HFFc6 (cell line): ENCODE measurements around the gene GNPDA1. TPM values are rescaled to one million over a fixed set of nuclear protein-coding genes. Genes with fewer than 3 reads are reported as not detected.

Experiments used
- DNase-seq: peaks from one replicate; pipeline ENCODE4 v3.0.0-alpha.2; 2018
- H3K27ac Mint-ChIP-seq: 2 replicates; pipeline ENCODE4 v1.8.0; 2020; ENCODE audit warnings: mild to moderate bottlenecking, mixed read lengths
- H3K27me3 Mint-ChIP-seq: 2 replicates; pipeline ENCODE4 v1.8.0; 2021; ENCODE audit warnings: mild to moderate bottlenecking, moderate library complexity, mixed read lengths; ENCODE audit not compliant: insufficient read depth
- H3K36me3 Mint-ChIP-seq: 2 replicates; pipeline ENCODE4 v1.8.0; 2021; ENCODE audit warnings: low read depth, mixed read lengths
- H3K4me1 Mint-ChIP-seq: 2 replicates; pipeline ENCODE4 v1.8.0; 2020; ENCODE audit warnings: low read depth, mixed read lengths
- H3K4me3 Mint-ChIP-seq: 2 replicates; pipeline ENCODE4 v1.8.0; 2020; ENCODE audit warnings: mild to moderate bottlenecking, moderate library complexity, mixed read lengths
- H3K9me3 Mint-ChIP-seq: 2 replicates; pipeline ENCODE4 v1.8.0; 2020; ENCODE audit warnings: mild to moderate bottlenecking, mixed read lengths
- total RNA-seq, 6 experiments: library from RNA; stranded (reverse); fragmentation: NEBNext Ultra II Directional; extraction: Animal tissue kit (Norgen Biotek cat#: 25700); gene quantifications; 2 replicates in 1 of 6; 3 replicates in 5 of 6; pipeline ENCODE4 v1.2.3, GENCODE V29; 2021
- TF ChIP-seq, protein P1 (sequence below): fragments of 200-600 bp; sonication (generic); IDR thresholded peaks from 2 replicates; pipeline ENCODE4 v1.5.0; 2021; ENCODE audit warnings: antibody characterized with exemption, mild to moderate bottlenecking

Gene GNPDA1
- total RNA-seq, 6 experiments from 2014 or later = 25.1 to 32.6 (median 30.0) TPM

DNA sequence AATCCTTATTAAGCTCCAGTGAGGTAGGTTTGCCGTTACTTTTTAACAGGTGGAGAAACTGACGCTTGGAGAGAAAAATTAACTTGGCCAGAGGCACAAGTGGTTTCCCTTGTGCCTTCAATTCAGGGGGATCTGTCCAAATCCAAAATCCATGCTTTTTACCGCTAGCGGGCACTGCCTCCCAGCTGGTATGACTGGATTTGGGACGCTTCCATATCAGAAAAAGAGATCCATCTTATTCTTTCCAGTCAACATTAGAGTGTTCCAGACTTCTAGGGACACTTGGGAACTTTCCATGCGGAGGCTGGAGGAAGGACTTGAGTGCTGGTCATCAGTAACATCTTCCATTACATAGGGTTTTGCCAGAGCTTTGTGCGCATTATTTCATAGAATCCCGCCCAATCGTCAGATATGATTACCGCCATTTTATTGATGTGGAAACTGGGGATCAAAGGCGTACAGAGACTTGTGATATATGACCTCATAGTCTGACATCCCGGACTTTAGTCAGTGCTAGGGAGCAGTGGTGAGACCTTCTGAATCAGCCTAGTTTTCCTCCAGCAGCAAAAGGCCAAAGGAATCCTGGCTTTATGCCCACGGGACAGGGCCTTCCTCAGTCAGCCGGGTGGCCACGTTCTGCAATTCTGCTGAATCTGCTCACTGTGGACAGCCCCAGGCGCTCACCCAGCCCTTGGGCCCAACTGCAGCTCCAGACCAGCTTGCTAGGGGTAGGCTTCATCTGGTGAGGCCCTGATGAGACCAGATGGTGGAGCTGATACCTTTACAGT is 1.1 kb upstream of the GNPDA1 start:
- TF ChIP-seq, protein P1, sequence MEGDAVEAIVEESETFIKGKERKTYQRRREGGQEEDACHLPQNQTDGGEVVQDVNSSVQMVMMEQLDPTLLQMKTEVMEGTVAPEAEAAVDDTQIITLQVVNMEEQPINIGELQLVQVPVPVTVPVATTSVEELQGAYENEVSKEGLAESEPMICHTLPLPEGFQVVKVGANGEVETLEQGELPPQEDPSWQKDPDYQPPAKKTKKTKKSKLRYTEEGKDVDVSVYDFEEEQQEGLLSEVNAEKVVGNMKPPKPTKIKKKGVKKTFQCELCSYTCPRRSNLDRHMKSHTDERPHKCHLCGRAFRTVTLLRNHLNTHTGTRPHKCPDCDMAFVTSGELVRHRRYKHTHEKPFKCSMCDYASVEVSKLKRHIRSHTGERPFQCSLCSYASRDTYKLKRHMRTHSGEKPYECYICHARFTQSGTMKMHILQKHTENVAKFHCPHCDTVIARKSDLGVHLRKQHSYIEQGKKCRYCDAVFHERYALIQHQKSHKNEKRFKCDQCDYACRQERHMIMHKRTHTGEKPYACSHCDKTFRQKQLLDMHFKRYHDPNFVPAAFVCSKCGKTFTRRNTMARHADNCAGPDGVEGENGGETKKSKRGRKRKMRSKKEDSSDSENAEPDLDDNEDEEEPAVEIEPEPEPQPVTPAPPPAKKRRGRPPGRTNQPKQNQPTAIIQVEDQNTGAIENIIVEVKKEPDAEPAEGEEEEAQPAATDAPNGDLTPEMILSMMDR = no peak
- no peaks in the 10 kb centered on the region for H3K36me3 Mint-ChIP-seq
- no peaks in the 10 kb centered on the region for H3K9me3 Mint-ChIP-seq
- peaks cover 49% of the 10 kb centered on the region for H3K4me1 Mint-ChIP-seq
- H3K27ac Mint-ChIP-seq = peak overlapping the region; percentile 94
- H3K4me3 Mint-ChIP-seq = peak overlapping the region; percentile 89
- peak; percentile 83 for DNase-seq
- H3K27me3 Mint-ChIP-seq = no peaks in the 10 kb centered on the region; the same call in 1 of the 2 replicates

DNA sequence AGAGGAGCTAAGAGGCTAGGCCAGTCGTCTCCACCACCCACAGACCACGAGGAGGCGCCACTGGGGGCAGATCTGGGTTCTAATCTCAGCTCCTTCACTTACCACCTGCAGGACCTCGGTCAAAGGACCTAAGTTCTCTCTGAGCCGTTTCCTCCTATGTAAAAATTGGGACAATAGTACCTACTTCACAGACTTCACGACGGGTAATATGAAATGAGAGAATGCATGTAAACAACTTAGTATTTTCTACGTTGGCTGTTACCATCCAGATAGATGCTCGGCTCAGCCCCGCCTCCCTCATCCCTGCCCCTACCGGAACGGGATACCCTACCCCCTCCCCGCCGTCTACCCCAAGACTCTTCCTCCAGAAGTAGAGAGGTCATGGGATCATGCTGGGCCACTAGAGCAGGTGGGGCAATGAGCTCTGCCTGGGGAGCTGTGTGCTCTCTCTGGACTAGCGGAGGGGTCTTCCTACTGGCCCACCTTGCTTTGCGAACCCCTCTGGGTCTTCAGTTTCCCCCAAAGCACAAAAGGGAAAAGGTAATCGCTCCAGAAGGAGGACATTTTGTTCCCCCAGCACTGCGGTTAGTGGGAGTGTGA is 541 bp downstream of the GNPDA1 start:
- Mint-ChIP-seq H3K27ac (peak overlapping the region; percentile 74), H3K36me3 (no peaks in the 10 kb centered on the region), H3K27me3 (peaks cover 2% of the 10 kb centered on the region), H3K4me1 (peaks cover 49% of the 10 kb centered on the region), H3K4me3 (peak overlapping the region; percentile 89), H3K9me3 (no peaks in the 10 kb centered on the region)
- TF ChIP-seq, protein P1 = peak; percentile 73
- DNase-seq = peak; percentile 10

DNA sequence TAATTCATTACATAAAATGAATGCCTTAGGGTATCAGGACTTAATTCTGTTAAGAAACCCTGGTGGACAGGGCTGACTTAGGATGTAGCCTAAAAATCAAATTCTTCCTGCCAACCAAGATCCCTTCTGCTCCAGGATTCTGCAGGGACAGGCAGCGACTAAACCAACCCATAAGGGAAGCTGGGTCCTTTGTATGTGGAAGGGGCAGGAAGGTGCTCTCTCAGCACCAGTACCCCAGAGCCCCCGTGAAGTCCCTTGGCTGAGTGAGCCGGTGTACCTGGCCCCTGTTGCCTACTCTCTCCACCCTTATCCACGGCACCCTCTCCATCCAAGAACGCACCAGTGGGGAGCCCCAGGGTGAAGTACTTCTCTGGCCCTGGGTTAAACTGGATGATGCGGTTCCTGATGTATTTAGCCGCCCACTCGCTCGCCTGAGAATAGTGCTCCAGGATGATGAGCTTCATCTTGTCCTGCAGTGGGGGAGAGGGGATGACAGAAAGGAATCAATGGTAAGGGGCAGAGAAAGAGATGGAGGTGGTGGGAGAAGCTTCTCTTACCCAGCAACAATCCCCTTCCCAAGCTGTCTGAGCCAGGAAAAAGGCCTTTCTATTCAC is 1.1 kb downstream of the GNPDA1 start:
- Mint-ChIP-seq H3K27ac (peak overlapping the region; percentile 74), H3K27me3 (peaks cover 2% of the 10 kb centered on the region), H3K9me3 (no peaks in the 10 kb centered on the region), H3K4me1 (peaks cover 47% of the 10 kb centered on the region), H3K4me3 (peak overlapping the region; percentile 89), H3K36me3 (no peaks in the 10 kb centered on the region)
- no peak for DNase-seq
- TF ChIP-seq, protein P1 = no peak

DNA sequence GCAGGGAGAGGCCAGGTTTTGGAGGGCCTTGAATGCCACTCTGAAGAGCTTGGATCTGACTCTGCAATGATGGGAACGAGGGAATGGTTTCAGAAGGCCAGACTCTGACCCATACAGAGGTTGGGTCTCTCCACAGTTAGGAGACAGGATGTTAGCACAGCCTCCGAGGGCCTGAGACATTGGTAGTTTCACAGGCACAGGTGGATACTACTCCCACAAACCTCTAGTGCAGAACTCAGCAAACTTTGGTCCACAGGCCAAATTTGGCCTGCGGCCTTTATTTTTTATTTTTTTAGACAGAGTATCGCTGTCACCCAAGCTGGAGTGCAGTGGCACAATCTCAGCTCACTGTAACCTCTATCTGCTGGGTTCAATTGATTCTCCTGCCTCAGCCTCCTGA is 2.9 kb downstream of the GNPDA1 start:
- peaks cover 2% of the 10 kb centered on the region for H3K27me3 Mint-ChIP-seq
- H3K4me1 Mint-ChIP-seq = peaks cover 30% of the 10 kb centered on the region
- H3K27ac Mint-ChIP-seq = no peak overlapping the region
- no peaks in the 10 kb centered on the region for H3K9me3 Mint-ChIP-seq
- DNase-seq = no peak
- H3K36me3 Mint-ChIP-seq = no peaks in the 10 kb centered on the region
- TF ChIP-seq, protein P1 = no peak
- H3K4me3 Mint-ChIP-seq = no peak overlapping the region

DNA sequence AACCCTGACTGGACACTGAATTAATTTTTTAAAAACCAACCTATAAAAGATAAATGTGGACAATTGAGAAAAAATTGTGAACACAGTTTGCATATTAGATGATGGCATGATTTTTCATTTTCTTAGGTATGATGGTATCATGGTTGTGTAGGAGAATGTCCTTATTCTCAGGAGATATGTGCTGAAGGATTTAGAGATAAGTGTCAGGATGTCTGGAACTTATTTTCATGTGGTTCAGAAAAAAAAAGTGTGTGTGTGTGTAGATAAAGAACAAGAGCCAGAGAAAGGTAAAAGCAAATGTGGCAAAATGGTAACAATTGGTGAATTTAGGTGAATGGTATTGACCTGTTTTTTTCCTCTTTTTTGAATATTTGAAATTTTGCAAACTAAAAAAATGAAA is 4.0 kb downstream of the GNPDA1 start:
- Mint-ChIP-seq H3K4me3 (no peak overlapping the region), H3K27me3 (peaks cover 2% of the 10 kb centered on the region), H3K27ac (no peak overlapping the region), H3K36me3 (no peaks in the 10 kb centered on the region), H3K4me1 (peaks cover 19% of the 10 kb centered on the region), H3K9me3 (no peaks in the 10 kb centered on the region)
- TF ChIP-seq, protein P1 = no peak
- DNase-seq = no peak
